ENCODE measurements around the gene IDI1.
"Not testable (repeated sequence)": the region's sequence is repeated elsewhere in the genome, so short reads cannot be mapped to it uniquely, and the experiment has no call there.

The IDI1 gene

GRCh38 chr10:1068380-1069361, 19.8 kb upstream of the IDI1 start:
- no peaks in the 10 kb centered on the region for H3K4me1 ChIP-seq (ENCODE audit: low read depth, poor library complexity, severe bottlenecking)
- H3K9ac ChIP-seq: no peak overlapping the region
- no peaks in the 10 kb centered on the region for H3K36me3 ChIP-seq (ENCODE audit: insufficient read depth)
- no peak overlapping the region for H3K4me3 ChIP-seq (IDR thresholded peaks at IDR 0.05; ENCODE audit: insufficient read depth, low read depth, low read length)
- no peak overlapping the region for H3K4me2 ChIP-seq
- no peaks in the 10 kb centered on the region for H4K20me1 ChIP-seq (ENCODE audit: insufficient read depth)
- H3K79me2 ChIP-seq (ENCODE audit: insufficient read depth, low read depth): no peaks in the 10 kb centered on the region
- TF ChIP-seq, protein P1, sequence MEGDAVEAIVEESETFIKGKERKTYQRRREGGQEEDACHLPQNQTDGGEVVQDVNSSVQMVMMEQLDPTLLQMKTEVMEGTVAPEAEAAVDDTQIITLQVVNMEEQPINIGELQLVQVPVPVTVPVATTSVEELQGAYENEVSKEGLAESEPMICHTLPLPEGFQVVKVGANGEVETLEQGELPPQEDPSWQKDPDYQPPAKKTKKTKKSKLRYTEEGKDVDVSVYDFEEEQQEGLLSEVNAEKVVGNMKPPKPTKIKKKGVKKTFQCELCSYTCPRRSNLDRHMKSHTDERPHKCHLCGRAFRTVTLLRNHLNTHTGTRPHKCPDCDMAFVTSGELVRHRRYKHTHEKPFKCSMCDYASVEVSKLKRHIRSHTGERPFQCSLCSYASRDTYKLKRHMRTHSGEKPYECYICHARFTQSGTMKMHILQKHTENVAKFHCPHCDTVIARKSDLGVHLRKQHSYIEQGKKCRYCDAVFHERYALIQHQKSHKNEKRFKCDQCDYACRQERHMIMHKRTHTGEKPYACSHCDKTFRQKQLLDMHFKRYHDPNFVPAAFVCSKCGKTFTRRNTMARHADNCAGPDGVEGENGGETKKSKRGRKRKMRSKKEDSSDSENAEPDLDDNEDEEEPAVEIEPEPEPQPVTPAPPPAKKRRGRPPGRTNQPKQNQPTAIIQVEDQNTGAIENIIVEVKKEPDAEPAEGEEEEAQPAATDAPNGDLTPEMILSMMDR (conservative IDR thresholded peaks at IDR 0.05; ENCODE audit: low read depth, low read length): no peak
- H3K27ac ChIP-seq: no peak overlapping the region
- H3K27me3 ChIP-seq (ENCODE audit: insufficient read depth, low read depth): no peaks in the 10 kb centered on the region
- no peak overlapping the region for H2AFZ ChIP-seq (ENCODE audit: low read depth)

DNA sequence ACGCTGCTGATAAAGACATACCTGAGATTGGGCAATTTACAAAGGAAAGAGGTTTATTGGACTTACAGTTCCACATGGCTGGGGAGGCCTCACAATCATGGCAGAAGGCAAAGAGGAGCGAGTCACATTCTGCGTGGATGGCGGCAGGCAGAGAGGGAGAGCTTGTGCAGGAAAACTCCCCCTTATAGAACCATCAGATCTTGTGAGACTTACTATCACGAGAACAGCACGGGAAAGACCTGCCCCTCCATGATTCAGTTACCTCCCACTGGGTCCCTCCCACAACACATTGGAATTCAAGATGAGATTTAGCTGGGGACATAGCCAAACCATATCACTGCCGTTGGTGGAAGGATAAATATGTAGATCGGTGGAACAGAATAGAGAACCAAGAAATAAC, 17.8 kb upstream of the IDI1 start:
- H3K4me2 ChIP-seq; H3K27me3 ChIP-seq (ENCODE audit: insufficient read depth, low read depth); H3K4me3 ChIP-seq (IDR thresholded peaks at IDR 0.05; ENCODE audit: insufficient read depth, low read depth, low read length); H3K79me2 ChIP-seq (ENCODE audit: insufficient read depth, low read depth); H3K36me3 ChIP-seq (ENCODE audit: insufficient read depth); H4K20me1 ChIP-seq (ENCODE audit: insufficient read depth); H2AFZ ChIP-seq (ENCODE audit: low read depth); H3K9ac ChIP-seq; H3K27ac ChIP-seq; H3K4me1 ChIP-seq (ENCODE audit: low read depth, poor library complexity, severe bottlenecking): not testable (repeated sequence)

GRCh38 chr10:1064964-1065247, 16.0 kb upstream of the IDI1 start:
- Histone ChIP-seq H4K20me1 (ENCODE audit: insufficient read depth) (no peaks in the 10 kb centered on the region), H3K27me3 (ENCODE audit: insufficient read depth, low read depth) (no peaks in the 10 kb centered on the region), H3K9ac (no peak overlapping the region), H3K4me1 (ENCODE audit: low read depth, poor library complexity, severe bottlenecking) (no peaks in the 10 kb centered on the region), H3K36me3 (ENCODE audit: insufficient read depth) (no peaks in the 10 kb centered on the region), H2AFZ (ENCODE audit: low read depth) (no peak overlapping the region), H3K79me2 (ENCODE audit: insufficient read depth, low read depth) (peaks cover 15% of the 10 kb centered on the region), H3K4me3 (IDR thresholded peaks at IDR 0.05; ENCODE audit: insufficient read depth, low read depth, low read length) (no peak overlapping the region), H3K27ac (no peak overlapping the region), H3K4me2 (no peak overlapping the region)
- TF ChIP-seq, protein P1 (conservative IDR thresholded peaks at IDR 0.05; ENCODE audit: low read depth, low read length): no peak

DNA sequence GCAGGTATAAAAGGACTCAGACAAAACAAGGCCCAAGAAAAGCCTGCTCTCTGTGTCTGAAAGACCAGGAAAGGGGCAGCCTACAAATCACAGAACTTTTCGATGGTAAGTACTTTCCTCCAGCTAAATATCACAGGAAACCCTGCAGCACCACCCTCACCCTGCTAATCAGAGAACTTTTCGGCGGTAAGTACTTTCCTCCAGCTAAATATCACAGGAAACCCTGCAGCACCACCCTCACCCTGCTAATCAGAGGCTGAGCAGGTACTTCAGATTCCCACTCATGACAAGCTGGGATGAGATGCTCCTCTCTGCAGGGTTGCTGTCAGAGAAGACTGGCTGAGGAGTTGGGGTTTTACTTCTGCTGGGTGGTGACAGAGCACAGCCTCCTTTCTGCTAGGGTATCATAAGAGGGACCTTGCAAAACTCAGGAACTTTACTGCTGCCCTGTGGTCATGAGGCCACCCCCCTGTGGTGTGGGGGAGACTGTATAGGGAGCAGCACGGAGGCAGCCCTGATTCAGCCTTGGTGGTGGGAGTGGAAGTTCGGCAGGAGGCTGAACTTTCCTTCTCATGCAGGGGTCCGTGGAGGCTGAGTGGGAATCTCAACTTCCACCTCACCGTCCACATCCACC, 14.4 kb upstream of the IDI1 start:
- TF ChIP-seq, protein P1 (conservative IDR thresholded peaks at IDR 0.05; ENCODE audit: low read depth, low read length): no peak
- Histone ChIP-seq H3K9ac (no peak overlapping the region), H4K20me1 (ENCODE audit: insufficient read depth) (no peaks in the 10 kb centered on the region), H3K27ac (no peak overlapping the region), H3K4me3 (IDR thresholded peaks at IDR 0.05; ENCODE audit: insufficient read depth, low read depth, low read length) (no peak overlapping the region), H3K79me2 (ENCODE audit: insufficient read depth, low read depth) (peaks cover 28% of the 10 kb centered on the region), H3K36me3 (ENCODE audit: insufficient read depth) (no peaks in the 10 kb centered on the region), H3K27me3 (ENCODE audit: insufficient read depth, low read depth) (no peaks in the 10 kb centered on the region), H2AFZ (ENCODE audit: low read depth) (no peak overlapping the region), H3K4me1 (ENCODE audit: low read depth, poor library complexity, severe bottlenecking) (peaks cover 10% of the 10 kb centered on the region), H3K4me2 (no peak overlapping the region)
